Cardiac fibroblast (primary cell): ENCODE results near the gene GLRX.
"Not testable (repeated sequence)": the region's sequence is repeated elsewhere in the genome, so short reads cannot be mapped to it uniquely, and the experiment has no call there.

Experiments
- DNase-seq, 2 donors: peaks; one replicate each; pipeline versions ENCODE4 v3.0.0 to v3.0.0-alpha.2; 2010; ENCODE audit warnings: low read depth in 2 of 2
- H3K4me3 ChIP-seq, 2 donors: replicated peaks in 1 of 2; 1 replicate in 1 of 2; 2 replicates in 1 of 2; pipeline ENCODE4 v1.5.1; 2011; ENCODE audit warnings: low read depth in 2 of 2, low read length in 2 of 2, mild to moderate bottlenecking in 2 of 2, moderate library complexity in 1 of 2
- CTCF ChIP-seq: IDR thresholded peaks from one replicate; pipeline ENCODE4 v1.5.1; 2011; ENCODE audit warnings: low read depth, mild to moderate bottlenecking, low read length, inconsistent platforms

Gene GLRX

GRCh38 chr5:95822542-95823181 lies at the start of gene GLRX:
Gene GLRX, minus strand, starts transcription at chr5:95822726. Its CDS starts 64 bp downstream, at chr5:95822662.
- H3K4me3 ChIP-seq = peak within 1 kb of the TSS; percentile 81 to 82
- peak; percentile 92 to 97 for DNase-seq
- no peak for TF ChIP-seq CTCF

GRCh38 chr5:95871146-95871806 lies 48.8 kb upstream of the GLRX start:
- TF ChIP-seq CTCF = no peak
- no peak for DNase-seq
- H3K4me3 ChIP-seq = no peak overlapping the region

GRCh38 chr5:95870105-95870672 lies 47.7 kb upstream of the GLRX start:
- no peak for TF ChIP-seq CTCF
- H3K4me3 ChIP-seq = no peak overlapping the region
- DNase-seq = peak; percentile 47 to 88

- not testable (repeated sequence) for DNase-seq, H3K4me3 ChIP-seq
These were observed 46.8 kb upstream of the GLRX start for GRCh38 chr5:95869173-95869855.

GRCh38 chr5:95868136-95868535 lies 45.6 kb upstream of the GLRX start:
- H3K4me3 ChIP-seq = no peak overlapping the region

GRCh38 chr5:95866435-95867040 lies 44.0 kb upstream of the GLRX start:
- H3K4me3 ChIP-seq = no peak overlapping the region
- no peak for TF ChIP-seq CTCF
- peak in 1 of 2 donors; percentile 74 for DNase-seq

More at GRCh38 chr5:95868136-95868535, 45.6 kb upstream of the GLRX start:
- DNase-seq = no peak
- TF ChIP-seq CTCF = no peak
